HepG2 (cell line): ENCODE results near the gene TMCC2. TPM values are rescaled to one million over a fixed set of nuclear protein-coding genes. Genes with fewer than 3 reads are reported as not detected.

Experiments
- AKAP8 ChIP-seq: sonication (generic); formaldehyde crosslinking; IDR thresholded peaks from 2 replicates; pipeline ENCODE4 v1.5.1; 2020; ENCODE audit warnings: mild to moderate bottlenecking, missing genetic modification reagents
- FIP1L1 ChIP-seq: fragments of 200-400 bp; formaldehyde crosslinking; IDR thresholded peaks from 2 replicates; pipeline ENCODE4 v1.6.1; 2018; ENCODE audit warnings: low read depth, mild to moderate bottlenecking, low read length, moderate library complexity, borderline replicate concordance; ENCODE audit not compliant: insufficient read depth
- GFI1 ChIP-seq: sonication (generic); formaldehyde crosslinking; IDR thresholded peaks from 2 replicates; pipeline ENCODE4 v1.5.0; 2020; ENCODE audit warnings: missing genetic modification reagents, mild to moderate bottlenecking, borderline replicate concordance
- JUNB ChIP-seq: sonication (generic); formaldehyde crosslinking; IDR thresholded peaks from 2 replicates; pipeline ENCODE4 v1.8.0; 2022; ENCODE audit warnings: missing genetic modification reagents, mild to moderate bottlenecking, borderline replicate concordance
- KDM5A ChIP-seq: fragments of 200-600 bp; sonication (generic); IDR thresholded peaks from 2 replicates; pipeline ENCODE4 v1.7.0; 2018; ENCODE audit warnings: antibody characterized with exemption, mild to moderate bottlenecking, low read length, borderline replicate concordance
- RFXANK ChIP-seq: IDR thresholded peaks from 2 replicates; pipeline ENCODE4 v1.6.1; 2016
- SNAPC2 ChIP-seq: sonication (generic); formaldehyde crosslinking; IDR thresholded peaks from 2 replicates; pipeline ENCODE4 v1.8.1; 2022; ENCODE audit warnings: mild to moderate bottlenecking, missing genetic modification reagents
- ZNF331 ChIP-seq: sonication (generic); formaldehyde crosslinking; IDR thresholded peaks from 2 replicates; pipeline ENCODE4 v1.4.0; 2020; ENCODE audit warnings: missing genetic modification reagents
- ZNF468 ChIP-seq: sonication (generic); formaldehyde crosslinking; IDR thresholded peaks from 2 replicates; pipeline ENCODE4 v1.8.0; 2022; ENCODE audit warnings: mild to moderate bottlenecking, moderate library complexity, missing genetic modification reagents
- ZNF510 ChIP-seq: sonication (generic); formaldehyde crosslinking; IDR thresholded peaks from 2 replicates; pipeline ENCODE4 v1.4.0; 2020; ENCODE audit warnings: low read depth, mild to moderate bottlenecking, missing genetic modification reagents
- ZNF619 ChIP-seq: sonication (generic); formaldehyde crosslinking; IDR thresholded peaks from 2 replicates; pipeline ENCODE4 v1.4.0; 2020; ENCODE audit warnings: mild to moderate bottlenecking, missing genetic modification reagents
- polyA plus RNA-seq, 8 experiments: library from polyadenylated mRNA; depleted of rRNA in 3 of 8; stranded (reverse) in 7 of 8; unstranded in 1 of 8; fragments of >200 nt; fragmentation: Illumina TruSeq in 4 of 8; extraction: Trizol in 4 of 8; gene quantifications; 2 replicates each; pipeline versions ENCODE4 v1.2.1 to v1.2.3, GENCODE V29; 2011 to 2016; ENCODE audit warnings: low read depth in 4 of 8, missing spikeins in 1 of 8, mixed read lengths in 1 of 8; ENCODE audit not compliant: insufficient read depth in 1 of 8
- total RNA-seq, 5 experiments: library from RNA; depleted of rRNA; stranded (reverse); fragments of >200 nt; fragmentation: Illumina TruSeq; extraction: Trizol; gene quantifications; 2 replicates each; pipeline ENCODE4 v1.2.3, GENCODE V29; 2016; ENCODE audit warnings: low read depth in 1 of 5
- TF ChIP-seq, protein P1 (sequence below): IDR thresholded peaks from 2 replicates; pipeline ENCODE4 v1.6.1; 2012; ENCODE audit warnings: inconsistent platforms
- TF ChIP-seq, protein P2 (sequence below): sonication (generic); formaldehyde crosslinking; IDR thresholded peaks from 2 replicates; pipeline ENCODE4 v1.4.0; 2020; ENCODE audit warnings: mild to moderate bottlenecking, missing genetic modification reagents, borderline replicate concordance
- TF ChIP-seq, protein P3 (sequence below): sonication (generic); formaldehyde crosslinking; IDR thresholded peaks from 2 replicates; pipeline ENCODE4 v1.4.0; 2020; ENCODE audit warnings: missing genetic modification reagents
- TF ChIP-seq, protein P4 (sequence below): sonication (generic); formaldehyde crosslinking; conservative IDR thresholded peaks from 2 replicates; pipeline ENCODE4 v1.8.0; 2022; ENCODE audit warnings: mild to moderate bottlenecking, moderate library complexity, missing genetic modification reagents
- TF ChIP-seq, protein P5 (sequence below): IDR thresholded peaks from 2 replicates; pipeline ENCODE4 v1.6.1; 2018; ENCODE audit warnings: missing genetic modification reagents

TMCC2 gene
- total and polyA plus RNA-seq, 2 of the 13 experiments (the other 11 are each of a cell fraction or from before 2014, with no cell fraction given) = 0.12 to 0.24 TPM

DNA sequence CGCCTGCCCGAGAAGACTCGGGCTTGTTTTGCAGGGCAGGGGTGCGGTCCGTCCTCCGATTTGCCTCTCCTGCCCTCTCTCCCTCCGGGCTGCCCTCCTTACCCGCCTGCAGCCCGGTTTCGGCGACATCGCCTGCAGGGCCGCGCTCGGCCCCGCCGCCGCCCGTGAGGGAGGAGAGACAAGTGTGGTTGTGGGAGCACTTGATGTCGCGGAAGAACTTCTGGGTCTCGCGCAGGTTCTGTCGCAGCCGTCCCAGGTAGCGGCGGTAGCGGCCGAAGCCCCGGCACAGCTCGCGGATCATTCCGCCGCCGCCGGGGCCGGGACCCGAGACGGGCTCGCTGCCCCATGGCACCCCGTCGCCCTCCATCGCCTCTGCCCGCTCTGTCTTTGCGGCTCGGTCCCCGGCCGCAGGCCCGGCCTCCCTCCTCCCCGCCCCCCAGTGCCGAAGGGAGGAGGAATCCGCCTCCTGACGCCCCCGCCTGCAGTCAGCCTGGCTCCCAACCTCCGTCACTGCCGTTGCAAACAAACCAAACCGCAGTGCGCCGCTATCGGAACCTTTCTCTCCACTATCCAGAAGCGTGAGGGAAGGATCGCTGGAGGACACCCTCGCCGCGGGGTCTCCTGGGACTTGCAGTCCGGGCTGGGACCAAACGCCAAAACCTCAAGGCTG lies 16.4 kb upstream of the TMCC2 start, which contains the start of gene DSTYK (continued):
- TF ChIP-seq, protein P1, sequence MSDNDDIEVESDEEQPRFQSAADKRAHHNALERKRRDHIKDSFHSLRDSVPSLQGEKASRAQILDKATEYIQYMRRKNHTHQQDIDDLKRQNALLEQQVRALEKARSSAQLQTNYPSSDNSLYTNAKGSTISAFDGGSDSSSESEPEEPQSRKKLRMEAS = peak; percentile 60; the same call in 1 of the 2 replicates
- TF ChIP-seq JUNB (CRISPR knock-in tag) = no peak
- no peak for TF ChIP-seq SNAPC2 (CRISPR knock-in tag)
- TF ChIP-seq, protein P2, sequence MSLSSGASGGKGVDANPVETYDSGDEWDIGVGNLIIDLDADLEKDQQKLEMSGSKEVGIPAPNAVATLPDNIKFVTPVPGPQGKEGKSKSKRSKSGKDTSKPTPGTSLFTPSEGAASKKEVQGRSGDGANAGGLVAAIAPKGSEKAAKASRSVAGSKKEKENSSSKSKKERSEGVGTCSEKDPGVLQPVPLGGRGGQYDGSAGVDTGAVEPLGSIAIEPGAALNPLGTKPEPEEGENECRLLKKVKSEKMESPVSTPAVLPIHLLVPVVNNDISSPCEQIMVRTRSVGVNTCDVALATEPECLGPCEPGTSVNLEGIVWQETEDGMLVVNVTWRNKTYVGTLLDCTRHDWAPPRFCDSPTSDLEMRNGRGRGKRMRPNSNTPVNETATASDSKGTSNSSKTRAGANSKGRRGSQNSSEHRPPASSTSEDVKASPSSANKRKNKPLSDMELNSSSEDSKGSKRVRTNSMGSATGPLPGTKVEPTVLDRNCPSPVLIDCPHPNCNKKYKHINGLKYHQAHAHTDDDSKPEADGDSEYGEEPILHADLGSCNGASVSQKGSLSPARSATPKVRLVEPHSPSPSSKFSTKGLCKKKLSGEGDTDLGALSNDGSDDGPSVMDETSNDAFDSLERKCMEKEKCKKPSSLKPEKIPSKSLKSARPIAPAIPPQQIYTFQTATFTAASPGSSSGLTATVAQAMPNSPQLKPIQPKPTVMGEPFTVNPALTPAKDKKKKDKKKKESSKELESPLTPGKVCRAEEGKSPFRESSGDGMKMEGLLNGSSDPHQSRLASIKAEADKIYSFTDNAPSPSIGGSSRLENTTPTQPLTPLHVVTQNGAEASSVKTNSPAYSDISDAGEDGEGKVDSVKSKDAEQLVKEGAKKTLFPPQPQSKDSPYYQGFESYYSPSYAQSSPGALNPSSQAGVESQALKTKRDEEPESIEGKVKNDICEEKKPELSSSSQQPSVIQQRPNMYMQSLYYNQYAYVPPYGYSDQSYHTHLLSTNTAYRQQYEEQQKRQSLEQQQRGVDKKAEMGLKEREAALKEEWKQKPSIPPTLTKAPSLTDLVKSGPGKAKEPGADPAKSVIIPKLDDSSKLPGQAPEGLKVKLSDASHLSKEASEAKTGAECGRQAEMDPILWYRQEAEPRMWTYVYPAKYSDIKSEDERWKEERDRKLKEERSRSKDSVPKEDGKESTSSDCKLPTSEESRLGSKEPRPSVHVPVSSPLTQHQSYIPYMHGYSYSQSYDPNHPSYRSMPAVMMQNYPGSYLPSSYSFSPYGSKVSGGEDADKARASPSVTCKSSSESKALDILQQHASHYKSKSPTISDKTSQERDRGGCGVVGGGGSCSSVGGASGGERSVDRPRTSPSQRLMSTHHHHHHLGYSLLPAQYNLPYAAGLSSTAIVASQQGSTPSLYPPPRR (CRISPR knock-in tag) = peak; percentile 58; the same call in 1 of the 2 replicates
- TF ChIP-seq ZNF510 = peak; percentile 94
- TF ChIP-seq, protein P3, sequence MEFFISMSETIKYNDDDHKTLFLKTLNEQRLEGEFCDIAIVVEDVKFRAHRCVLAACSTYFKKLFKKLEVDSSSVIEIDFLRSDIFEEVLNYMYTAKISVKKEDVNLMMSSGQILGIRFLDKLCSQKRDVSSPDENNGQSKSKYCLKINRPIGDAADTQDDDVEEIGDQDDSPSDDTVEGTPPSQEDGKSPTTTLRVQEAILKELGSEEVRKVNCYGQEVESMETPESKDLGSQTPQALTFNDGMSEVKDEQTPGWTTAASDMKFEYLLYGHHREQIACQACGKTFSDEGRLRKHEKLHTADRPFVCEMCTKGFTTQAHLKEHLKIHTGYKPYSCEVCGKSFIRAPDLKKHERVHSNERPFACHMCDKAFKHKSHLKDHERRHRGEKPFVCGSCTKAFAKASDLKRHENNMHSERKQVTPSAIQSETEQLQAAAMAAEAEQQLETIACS (CRISPR knock-in tag) = no peak; the same call in 1 of the 2 replicates
- TF ChIP-seq FIP1L1 = no peak
- peak; percentile 48; the same call in 1 of the 2 replicates for TF ChIP-seq AKAP8 (CRISPR knock-in tag)
- peak; percentile 96 for TF ChIP-seq KDM5A
- TF ChIP-seq ZNF468 = peak; percentile 46; the same call in 1 of the 2 replicates
- TF ChIP-seq ZNF619 (CRISPR knock-in tag) = peak; percentile 73; the same call in 1 of the 2 replicates
- TF ChIP-seq, protein P4, sequence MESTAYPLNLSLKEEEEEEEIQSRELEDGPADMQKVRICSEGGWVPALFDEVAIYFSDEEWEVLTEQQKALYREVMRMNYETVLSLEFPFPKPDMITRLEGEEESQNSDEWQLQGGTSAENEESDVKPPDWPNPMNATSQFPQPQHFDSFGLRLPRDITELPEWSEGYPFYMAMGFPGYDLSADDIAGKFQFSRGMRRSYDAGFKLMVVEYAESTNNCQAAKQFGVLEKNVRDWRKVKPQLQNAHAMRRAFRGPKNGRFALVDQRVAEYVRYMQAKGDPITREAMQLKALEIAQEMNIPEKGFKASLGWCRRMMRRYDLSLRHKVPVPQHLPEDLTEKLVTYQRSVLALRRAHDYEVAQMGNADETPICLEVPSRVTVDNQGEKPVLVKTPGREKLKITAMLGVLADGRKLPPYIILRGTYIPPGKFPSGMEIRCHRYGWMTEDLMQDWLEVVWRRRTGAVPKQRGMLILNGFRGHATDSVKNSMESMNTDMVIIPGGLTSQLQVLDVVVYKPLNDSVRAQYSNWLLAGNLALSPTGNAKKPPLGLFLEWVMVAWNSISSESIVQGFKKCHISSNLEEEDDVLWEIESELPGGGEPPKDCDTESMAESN (CRISPR knock-in tag) = peak; percentile 87
- TF ChIP-seq GFI1 (CRISPR knock-in tag) = peak; percentile 73
- TF ChIP-seq RFXANK = peak; percentile 90; the same call in 1 of the 2 replicates
- peak; percentile 93 for TF ChIP-seq ZNF331 (CRISPR knock-in tag)
- TF ChIP-seq, protein P5, sequence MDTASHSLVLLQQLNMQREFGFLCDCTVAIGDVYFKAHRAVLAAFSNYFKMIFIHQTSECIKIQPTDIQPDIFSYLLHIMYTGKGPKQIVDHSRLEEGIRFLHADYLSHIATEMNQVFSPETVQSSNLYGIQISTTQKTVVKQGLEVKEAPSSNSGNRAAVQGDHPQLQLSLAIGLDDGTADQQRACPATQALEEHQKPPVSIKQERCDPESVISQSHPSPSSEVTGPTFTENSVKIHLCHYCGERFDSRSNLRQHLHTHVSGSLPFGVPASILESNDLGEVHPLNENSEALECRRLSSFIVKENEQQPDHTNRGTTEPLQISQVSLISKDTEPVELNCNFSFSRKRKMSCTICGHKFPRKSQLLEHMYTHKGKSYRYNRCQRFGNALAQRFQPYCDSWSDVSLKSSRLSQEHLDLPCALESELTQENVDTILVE (CRISPR knock-in tag) = peak; percentile 79
